Measurements from ENCODE around the gene KRCC1.
A peak's percentile ranks its signal among the peaks of the same experiment; 100 is the strongest.
"Not testable (repeated sequence)": the region's sequence is repeated elsewhere in the genome, so short reads cannot be mapped to it uniquely, and the experiment has no call there.

The KRCC1 gene

GRCh38 chr2:88036606-88037005, 19.0 kb downstream of the KRCC1 start:
- no peak for DNase-seq

- no peak for DNase-seq
These were observed 19.4 kb downstream of the KRCC1 start for GRCh38 chr2:88036182-88036581.

- no peak for DNase-seq
These were observed 23.4 kb downstream of the KRCC1 start for GRCh38 chr2:88032070-88032702.

- no peak for DNase-seq
These were observed 26.7 kb downstream of the KRCC1 start for GRCh38 chr2:88028931-88029330.

- DNase-seq: no peak
These were observed 27.7 kb downstream of the KRCC1 start for GRCh38 chr2:88027697-88028389.

- DNase-seq: no peak
These were observed 31.1 kb downstream of the KRCC1 start for GRCh38 chr2:88024509-88024908.

- DNase-seq: no peak
These were observed 33.0 kb downstream of the KRCC1 start for GRCh38 chr2:88022669-88022921.

GRCh38 chr2:88019985-88020384, 35.6 kb downstream of the KRCC1 start:
- DNase-seq: no peak

GRCh38 chr2:88018909-88019308, 36.7 kb downstream of the KRCC1 start:
- no peak for DNase-seq

GRCh38 chr2:88018077-88018805, 37.3 kb downstream of the KRCC1 start:
- DNase-seq: not testable (repeated sequence)

GRCh38 chr2:88017780-88018038, 37.9 kb downstream of the KRCC1 start:
- not testable (repeated sequence) for DNase-seq

- DNase-seq: no peak
These were observed 38.4 kb downstream of the KRCC1 start for GRCh38 chr2:88016960-88017779.

GRCh38 chr2:88016086-88016959, 39.3 kb downstream of the KRCC1 start, which contains the start of gene RNU2-63P:
Gene RNU2-63P, minus strand, starts transcription at chr2:88016547.
- peak; percentile 83 for DNase-seq

GRCh38 chr2:88011011-88011410, 44.6 kb downstream of the KRCC1 start:
- no peak for DNase-seq

- DNase-seq: no peak
These were observed 45.4 kb downstream of the KRCC1 start for GRCh38 chr2:88010136-88010535.

- no peak for DNase-seq
These were observed 48.6 kb downstream of the KRCC1 start for GRCh38 chr2:88006912-88007439.

GRCh38 chr2:88005776-88006175, 49.8 kb downstream of the KRCC1 start:
- no peak for DNase-seq

- no peak for DNase-seq
These were observed 52.4 kb downstream of the KRCC1 start for GRCh38 chr2:88003074-88003755.

- DNase-seq: no peak
These were observed 53.2 kb downstream of the KRCC1 start for GRCh38 chr2:88002359-88002707.

GRCh38 chr2:88000474-88000873, 55.1 kb downstream of the KRCC1 start:
- DNase-seq: not testable (repeated sequence)

GRCh38 chr2:87996570-87996969, 59.0 kb downstream of the KRCC1 start:
- no peak for DNase-seq

GRCh38 chr2:87995756-87996155, 59.8 kb downstream of the KRCC1 start:
- no peak for DNase-seq
